ENCODE results near the gene SESN2. TPM values are rescaled to one million over a fixed set of nuclear protein-coding genes. Genes with fewer than 3 reads are reported as not detected.
A peak's percentile ranks its signal among the peaks of the same experiment; 100 is the strongest.

The SESN2 gene
- total and polyA plus RNA-seq, 7 experiments from 2014 or later: 2.3 to 50.7 (median 5.5) TPM

DNA sequence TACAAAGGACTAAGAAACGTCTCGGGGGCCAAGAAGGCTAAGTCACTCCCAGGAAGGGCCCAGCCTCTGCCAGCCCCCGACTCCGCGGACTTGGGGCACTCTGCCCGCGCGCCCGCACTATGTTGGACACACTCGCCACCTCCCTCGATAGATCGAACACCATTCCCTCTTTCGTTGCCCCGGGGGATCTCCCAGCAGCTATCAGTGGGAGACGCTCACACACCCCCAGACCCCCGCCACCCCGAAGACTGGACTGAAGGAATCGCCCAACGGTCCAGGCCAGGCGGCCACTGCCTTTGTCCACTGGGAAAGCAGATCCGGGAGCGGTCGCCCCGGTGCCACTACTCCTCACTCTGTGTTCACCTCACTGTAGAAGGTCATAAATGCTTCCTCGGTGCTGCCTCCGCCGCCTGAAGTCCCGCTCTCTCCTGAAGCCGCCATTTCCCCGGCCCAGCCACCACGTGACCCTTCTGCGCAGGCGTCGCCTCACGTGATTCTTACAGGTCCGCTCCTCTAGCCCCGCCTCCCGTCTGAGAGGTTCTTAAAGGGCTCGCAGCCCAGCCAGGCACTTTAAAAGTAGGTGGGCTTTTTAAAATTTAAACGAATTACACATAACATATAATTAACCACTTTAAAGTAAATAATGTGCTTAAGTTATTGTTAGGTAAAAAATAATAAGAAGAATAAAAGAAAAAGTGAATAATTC lies 26.6 kb upstream of the SESN2 start, which contains the start of gene DNAJC8:
Gene DNAJC8, minus strand, starts transcription at position 472 of the 706 bp plus-strand sequence. Its CDS starts 31 bp downstream, at position 441.
- POLR2A ChIA-PET: interaction anchor here (0.6 to 13.7 kb wide), 7 partner anchors 13 to 346 kb away, joined by 3 to 184 read pairs (median 3); partner anchors contain the start of genes EYA3 and SESN2
- peak within 1 kb of the TSS; percentile 96 to 100 (median 99) for H3K4me3 Mint-ChIP-seq
- no peaks in the 10 kb centered on the region for H3K27me3 Mint-ChIP-seq
- peak within 1 kb of the TSS; percentile 93 for H3K4me3 ChIP-seq (ENCODE audit: low read length)
- ATAC-seq (peak; percentile 75), DNase-seq (peak; percentile 83 to 94 (median 89))
- H3K4me1 ChIP-seq (ENCODE audit: control insufficient read depth in 2 of 2, insufficient read depth in 2 of 2, low read length in 2 of 2): peaks cover 22 to 29% of the 10 kb centered on the region in 2 donors
- H3K9me3 ChIP-seq (ENCODE audit: control insufficient read depth in 2 of 3, low read length in 3 of 3): no peaks in the 10 kb centered on the region
- peaks cover 4 to 13% (median 10%) of the 10 kb centered on the region in 5 donors for H3K36me3 Mint-ChIP-seq
- H3K27ac ChIP-seq (ENCODE audit: low read depth, low read length): peak within 1 kb of the TSS; percentile 88
- H3K36me3 ChIP-seq (ENCODE audit: control insufficient read depth in 2 of 3, insufficient read depth in 3 of 3, low read length in 3 of 3): peaks cover 0 to 34% (median 6%) of the 10 kb centered on the region in 3 experiments
- peak within 1 kb of the TSS; percentile 95 to 100 (median 99) for H3K27ac Mint-ChIP-seq
- no peaks in the 10 kb centered on the region for H3K9me3 Mint-ChIP-seq
- CTCF ChIA-PET: interaction anchor here (1.2 kb wide), 1 partner anchor 16 kb away, joined by 6 read pairs; no protein-coding TSS in a partner anchor
- intact Hi-C loops (cut with micrococcal nuclease): loop anchor here in 1 of 2 donors (2.0 to 5.0 kb wide), 2 partner anchors 14 to 655 kb away; no protein-coding TSS in a partner anchor
- H3K27me3 ChIP-seq (ENCODE audit: control insufficient read depth in 2 of 2, insufficient read depth in 2 of 2, low read length in 2 of 2): no peaks in the 10 kb centered on the region
- peaks cover 7 to 48% (median 32%) of the 10 kb centered on the region in 7 donors for H3K4me1 Mint-ChIP-seq

- H3K27ac Mint-ChIP-seq: peak overlapping the region in 8 of 9 donors; percentile 77 to 100 (median 99)
- H3K9me3 Mint-ChIP-seq: no peaks in the 10 kb centered on the region
- ATAC-seq (no peak), DNase-seq (no peak)
- no peaks in the 10 kb centered on the region for H3K27me3 Mint-ChIP-seq
- Histone ChIP-seq H3K4me1 (ENCODE audit: control insufficient read depth in 2 of 2, insufficient read depth in 2 of 2, low read length in 2 of 2) (peaks cover 26 to 29% of the 10 kb centered on the region in 2 donors), H3K9me3 (ENCODE audit: control insufficient read depth in 2 of 3, low read length in 3 of 3) (no peaks in the 10 kb centered on the region), H3K27me3 (ENCODE audit: control insufficient read depth in 2 of 2, insufficient read depth in 2 of 2, low read length in 2 of 2) (no peaks in the 10 kb centered on the region), H3K4me3 (ENCODE audit: low read length) (peak overlapping the region; percentile 93), H3K36me3 (ENCODE audit: control insufficient read depth in 2 of 3, insufficient read depth in 3 of 3, low read length in 3 of 3) (peaks cover 0 to 29% (median 6%) of the 10 kb centered on the region in 3 experiments), H3K27ac (ENCODE audit: low read depth, low read length) (peak overlapping the region; percentile 88)
- ChIA-PET POLR2A (interaction anchor here (1.1 to 13.7 kb wide), 4 partner anchors 13 to 346 kb away, joined by 3 to 184 read pairs (median 4); partner anchors contain the start of genes EYA3 and SESN2), CTCF (no interaction called here)
- peaks cover 4 to 13% (median 10%) of the 10 kb centered on the region in 5 donors for H3K36me3 Mint-ChIP-seq
- intact Hi-C loops (cut with micrococcal nuclease): loop anchor here in 1 of 2 donors (2.0 to 5.0 kb wide), 2 partner anchors 14 to 654 kb away; no protein-coding TSS in a partner anchor
- H3K4me1 Mint-ChIP-seq: peaks cover 7 to 48% (median 32%) of the 10 kb centered on the region in 7 donors
- H3K4me3 Mint-ChIP-seq: peak overlapping the region; percentile 23 to 100 (median 85)
Measured at GRCh38 chr1:28233264-28233606, 26.1 kb upstream of the SESN2 start.

GRCh38 chr1:28235755-28236655 lies 23.3 kb upstream of the SESN2 start, which contains the start of gene ATP5IF1:
Gene ATP5IF1 (plus strand): TSS chr1:28236124. CDS start chr1:28236184, 60 bp downstream.
- POLR2A ChIA-PET: interaction anchor here (0.7 to 13.7 kb wide), 13 partner anchors 10 to 945 kb away, joined by 3 to 184 read pairs (median 5); partner anchors contain the start of genes EYA3, MED18, SESN2 and SRSF4
- Histone ChIP-seq H3K27ac (ENCODE audit: low read depth, low read length) (peak within 1 kb of the TSS; percentile 87), H3K27me3 (ENCODE audit: control insufficient read depth in 2 of 2, insufficient read depth in 2 of 2, low read length in 2 of 2) (no peaks in the 10 kb centered on the region), H3K36me3 (ENCODE audit: control insufficient read depth in 2 of 3, insufficient read depth in 3 of 3, low read length in 3 of 3) (peaks cover 0 to 15% (median 0%) of the 10 kb centered on the region in 3 experiments), H3K4me3 (ENCODE audit: low read length) (peak within 1 kb of the TSS; percentile 95), H3K4me1 (ENCODE audit: control insufficient read depth in 2 of 2, insufficient read depth in 2 of 2, low read length in 2 of 2) (peaks cover 26 to 34% of the 10 kb centered on the region in 2 donors), H3K9me3 (ENCODE audit: control insufficient read depth in 2 of 3, low read length in 3 of 3) (no peaks in the 10 kb centered on the region)
- H3K27ac Mint-ChIP-seq: no peak within 1 kb of the TSS
- peaks cover 7 to 33% (median 20%) of the 10 kb centered on the region in 7 donors for H3K4me1 Mint-ChIP-seq
- ATAC-seq (peak; percentile 97), DNase-seq (peak; percentile 78 to 96 (median 94))
- intact Hi-C loops (cut with micrococcal nuclease): loop anchor here (1.0 to 2.0 kb wide), 4 partner anchors 8 to 93 kb away; partner anchors contain the start of genes MED18 (in 1 of the 2) and SESN2 (in 1 of the 2)
- H3K36me3 Mint-ChIP-seq: peaks cover 3 to 5% (median 4%) of the 10 kb centered on the region in 5 donors
- CTCF ChIA-PET: interaction anchor here (0.6 to 1.4 kb wide), 3 partner anchors 12 to 688 kb away, joined by 3 to 8 read pairs (median 3); no protein-coding TSS in a partner anchor
- H3K27me3 Mint-ChIP-seq: no peaks in the 10 kb centered on the region
- peak within 1 kb of the TSS in 2 of 10 donors; percentile 5 to 48 for H3K4me3 Mint-ChIP-seq
- no peaks in the 10 kb centered on the region for H3K9me3 Mint-ChIP-seq

DNA sequence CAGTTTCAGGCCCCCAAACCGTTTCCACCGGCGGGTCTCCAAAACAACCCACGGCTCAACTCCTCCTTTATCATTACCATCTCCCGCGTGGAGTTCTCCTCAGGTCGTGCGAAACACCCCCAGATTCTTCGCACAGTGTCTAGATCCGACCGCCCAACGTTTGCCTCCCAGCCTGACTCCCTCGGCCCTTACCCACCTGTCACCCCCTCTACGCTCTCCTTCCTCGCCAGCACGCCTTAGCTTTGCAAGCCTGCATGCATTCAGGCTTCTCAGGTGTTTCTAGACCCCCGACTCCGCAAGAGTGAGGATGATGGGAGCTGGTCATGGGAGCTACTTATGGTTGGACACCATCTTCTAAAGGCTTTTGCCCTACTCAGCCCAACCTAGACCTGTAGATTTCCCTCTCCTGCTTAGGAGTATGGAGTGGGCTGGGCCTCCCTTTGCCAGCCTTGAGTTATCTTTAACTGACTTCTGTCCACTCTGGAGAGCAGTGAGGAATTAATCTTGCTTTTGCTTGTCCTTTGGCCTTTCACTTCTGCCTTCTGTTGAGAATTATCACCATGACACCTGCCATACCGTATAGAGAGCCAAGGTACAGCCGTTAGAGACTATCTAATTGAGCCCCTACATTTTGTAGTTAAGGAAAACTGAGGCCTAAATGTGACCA lies 22.5 kb upstream of the SESN2 start:
- DNase-seq: peak in 4 of 9 donors; percentile 18 to 31 (median 22)
- Histone ChIP-seq H3K27me3 (ENCODE audit: control insufficient read depth in 2 of 2, insufficient read depth in 2 of 2, low read length in 2 of 2) (no peaks in the 10 kb centered on the region), H3K27ac (ENCODE audit: low read depth, low read length) (peak overlapping the region; percentile 87), H3K36me3 (ENCODE audit: control insufficient read depth in 2 of 3, insufficient read depth in 3 of 3, low read length in 3 of 3) (peaks cover 0 to 15% (median 0%) of the 10 kb centered on the region in 3 experiments), H3K4me1 (ENCODE audit: control insufficient read depth in 2 of 2, insufficient read depth in 2 of 2, low read length in 2 of 2) (peaks cover 28 to 34% of the 10 kb centered on the region in 2 donors), H3K4me3 (ENCODE audit: low read length) (peak overlapping the region; percentile 95), H3K9me3 (ENCODE audit: control insufficient read depth in 2 of 3, low read length in 3 of 3) (no peaks in the 10 kb centered on the region)
- H3K27ac Mint-ChIP-seq: no peak overlapping the region
- intact Hi-C loops (cut with micrococcal nuclease): loop anchor here (1.0 to 2.0 kb wide), 4 partner anchors 8 to 92 kb away; partner anchors contain the start of genes MED18 (in 1 of the 2) and SESN2 (in 1 of the 2)
- H3K4me1 Mint-ChIP-seq: peaks cover 6 to 29% (median 20%) of the 10 kb centered on the region in 7 donors
- no peaks in the 10 kb centered on the region for H3K9me3 Mint-ChIP-seq
- no peaks in the 10 kb centered on the region for H3K27me3 Mint-ChIP-seq
- peaks cover 3 to 5% (median 4%) of the 10 kb centered on the region in 5 donors for H3K36me3 Mint-ChIP-seq
- POLR2A ChIA-PET: interaction anchor here (0.6 to 13.7 kb wide), 10 partner anchors 9 to 411 kb away, joined by 3 to 184 read pairs (median 4); partner anchors contain the start of genes EYA3, MED18 and SESN2
- ATAC-seq: no peak
- CTCF ChIA-PET: interaction anchor here (1.3 to 3.0 kb wide), 2 partner anchors 10 to 12 kb away, joined by 5 to 12 read pairs; no protein-coding TSS in a partner anchor
- H3K4me3 Mint-ChIP-seq: no peak overlapping the region

GRCh38 chr1:28239004-28239403 lies 20.3 kb upstream of the SESN2 start:
- intact Hi-C loops (cut with micrococcal nuclease): no loop called here
- Histone ChIP-seq H3K4me3 (ENCODE audit: low read length) (no peak overlapping the region), H3K4me1 (ENCODE audit: control insufficient read depth in 2 of 2, insufficient read depth in 2 of 2, low read length in 2 of 2) (peaks cover 33 to 35% of the 10 kb centered on the region in 2 donors), H3K27me3 (ENCODE audit: control insufficient read depth in 2 of 2, insufficient read depth in 2 of 2, low read length in 2 of 2) (no peaks in the 10 kb centered on the region), H3K36me3 (ENCODE audit: control insufficient read depth in 2 of 3, insufficient read depth in 3 of 3, low read length in 3 of 3) (peaks cover 0 to 10% (median 0%) of the 10 kb centered on the region in 3 experiments), H3K27ac (ENCODE audit: low read depth, low read length) (no peak overlapping the region), H3K9me3 (ENCODE audit: control insufficient read depth in 2 of 3, low read length in 3 of 3) (no peaks in the 10 kb centered on the region)
- Mint-ChIP-seq H3K9me3 (no peaks in the 10 kb centered on the region), H3K27ac (peak overlapping the region in 5 of 9 donors; percentile 41 to 78 (median 48)), H3K4me1 (peaks cover 8 to 23% (median 16%) of the 10 kb centered on the region in 7 donors), H3K4me3 (no peak overlapping the region), H3K27me3 (no peaks in the 10 kb centered on the region), H3K36me3 (peaks cover 0 to 4% (median 0%) of the 10 kb centered on the region in 5 donors)
- ChIA-PET CTCF (interaction anchor here (3.0 kb wide), 1 partner anchor 10 kb away, joined by 12 read pairs; no protein-coding TSS in a partner anchor), POLR2A (interaction anchor here (0.8 to 13.7 kb wide), 2 partner anchors 7 to 285 kb away, joined by 3 to 184 read pairs; no protein-coding TSS in a partner anchor)
- DNase-seq (no peak), ATAC-seq (no peak)
